Osteoblast (primary cell): ENCODE results near the gene NGB. TPM values are rescaled to one million over a fixed set of nuclear protein-coding genes. Genes with fewer than 3 reads are reported as not detected.
A peak's percentile ranks its signal among the peaks of the same experiment; 100 is the strongest.

ENCODE experiments used
- DNase-seq: peaks from one replicate; pipeline ENCODE4 v3.0.0; 2011; ENCODE audit warnings: low spot score, mixed read lengths; ENCODE audit not compliant: insufficient read length; ENCODE audit errors: missing footprints
- H2AFZ ChIP-seq: 2 replicates; pipeline ENCODE4 v1.6.0; 2011; ENCODE audit warnings: mild to moderate bottlenecking, low read length
- H3K27ac ChIP-seq: 2 replicates; pipeline ENCODE4 v1.5.1; 2011; ENCODE audit warnings: mild to moderate bottlenecking, low read depth, low read length, moderate library complexity
- H3K27me3 ChIP-seq: 2 replicates; pipeline ENCODE4 v1.6.0; 2012; ENCODE audit warnings: mild to moderate bottlenecking, control low read depth, inconsistent platforms, low read length, moderate library complexity; ENCODE audit not compliant: insufficient read depth
- H3K36me3 ChIP-seq: 2 replicates; pipeline ENCODE4 v1.5.1; 2011; ENCODE audit warnings: mild to moderate bottlenecking, low read length, control low read depth, moderate library complexity; ENCODE audit not compliant: insufficient read depth
- H3K4me1 ChIP-seq: 2 replicates; pipeline ENCODE4 v1.5.1; 2011; ENCODE audit warnings: mild to moderate bottlenecking, low read length, control low read depth, moderate library complexity; ENCODE audit not compliant: insufficient read depth
- H3K4me2 ChIP-seq: 2 replicates; pipeline ENCODE4 v1.6.0; 2011; ENCODE audit warnings: mild to moderate bottlenecking, low read length; ENCODE audit not compliant: insufficient read depth
- H3K4me3 ChIP-seq: fragments of 200-600 bp; sonication (generic); 3 replicates; pipeline ENCODE4 v1.5.1; 2012; ENCODE audit warnings: mild to moderate bottlenecking, low read length, inconsistent platforms; ENCODE audit not compliant: insufficient read depth
- H3K79me2 ChIP-seq: 2 replicates; pipeline ENCODE4 v1.6.0; 2012; ENCODE audit warnings: mild to moderate bottlenecking, low read length, control low read depth, inconsistent platforms; ENCODE audit not compliant: insufficient read depth
- H3K9me3 ChIP-seq: 2 replicates; pipeline ENCODE4 v1.5.1; 2011; ENCODE audit warnings: low read depth, low read length, control low read depth
- H4K20me1 ChIP-seq: 2 replicates; pipeline ENCODE4 v1.6.0; 2012; ENCODE audit warnings: mild to moderate bottlenecking, low read length, control low read depth; ENCODE audit not compliant: insufficient read depth
- total RNA-seq: library from RNA; depleted of rRNA; stranded (reverse); fragments of >200 nt; gene quantifications from 2 replicates; pipeline ENCODE4 v1.2.3, GENCODE V29; 2012
- TF ChIP-seq, protein P1 (sequence below): IDR thresholded peaks from 2 replicates; pipeline ENCODE4 v1.5.1; 2011; ENCODE audit warnings: mild to moderate bottlenecking, low read depth, low read length, moderate library complexity; ENCODE audit errors: extremely low read depth

Gene NGB
- total RNA-seq, 1 donor: not detected

DNA sequence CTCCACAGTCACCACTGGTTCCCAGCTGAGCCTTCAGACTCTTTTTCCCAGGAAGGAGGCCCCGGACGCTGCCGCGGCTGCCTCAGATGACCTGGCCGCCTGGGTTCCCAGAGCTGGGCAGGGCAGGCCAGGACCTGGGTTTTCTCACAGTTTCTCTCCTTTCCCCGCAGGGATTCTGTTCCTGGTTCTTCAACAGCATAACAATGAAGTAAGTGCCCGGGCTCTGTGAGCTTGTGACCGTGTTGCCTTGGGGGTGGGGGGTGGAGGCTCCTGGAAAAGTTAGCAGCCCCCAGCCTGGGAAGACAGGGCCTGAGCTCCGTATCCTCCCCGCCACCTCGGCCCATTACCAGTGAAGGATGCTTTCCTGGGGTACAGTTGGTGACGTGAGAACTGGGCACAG, 45.8 kb downstream of the NGB start:
- H3K9me3 ChIP-seq: no peaks in the 10 kb centered on the region
- H3K79me2 ChIP-seq: no peaks in the 10 kb centered on the region
- no peak overlapping the region for H3K4me3 ChIP-seq
- H3K4me1 ChIP-seq: no peaks in the 10 kb centered on the region
- no peaks in the 10 kb centered on the region for H4K20me1 ChIP-seq
- no peak overlapping the region for H2AFZ ChIP-seq
- no peak overlapping the region for H3K27ac ChIP-seq
- TF ChIP-seq, protein P1, sequence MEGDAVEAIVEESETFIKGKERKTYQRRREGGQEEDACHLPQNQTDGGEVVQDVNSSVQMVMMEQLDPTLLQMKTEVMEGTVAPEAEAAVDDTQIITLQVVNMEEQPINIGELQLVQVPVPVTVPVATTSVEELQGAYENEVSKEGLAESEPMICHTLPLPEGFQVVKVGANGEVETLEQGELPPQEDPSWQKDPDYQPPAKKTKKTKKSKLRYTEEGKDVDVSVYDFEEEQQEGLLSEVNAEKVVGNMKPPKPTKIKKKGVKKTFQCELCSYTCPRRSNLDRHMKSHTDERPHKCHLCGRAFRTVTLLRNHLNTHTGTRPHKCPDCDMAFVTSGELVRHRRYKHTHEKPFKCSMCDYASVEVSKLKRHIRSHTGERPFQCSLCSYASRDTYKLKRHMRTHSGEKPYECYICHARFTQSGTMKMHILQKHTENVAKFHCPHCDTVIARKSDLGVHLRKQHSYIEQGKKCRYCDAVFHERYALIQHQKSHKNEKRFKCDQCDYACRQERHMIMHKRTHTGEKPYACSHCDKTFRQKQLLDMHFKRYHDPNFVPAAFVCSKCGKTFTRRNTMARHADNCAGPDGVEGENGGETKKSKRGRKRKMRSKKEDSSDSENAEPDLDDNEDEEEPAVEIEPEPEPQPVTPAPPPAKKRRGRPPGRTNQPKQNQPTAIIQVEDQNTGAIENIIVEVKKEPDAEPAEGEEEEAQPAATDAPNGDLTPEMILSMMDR: no peak
- no peaks in the 10 kb centered on the region for H3K27me3 ChIP-seq
- no peak for DNase-seq
- no peaks in the 10 kb centered on the region for H3K36me3 ChIP-seq
- H3K4me2 ChIP-seq: no peak overlapping the region

DNA sequence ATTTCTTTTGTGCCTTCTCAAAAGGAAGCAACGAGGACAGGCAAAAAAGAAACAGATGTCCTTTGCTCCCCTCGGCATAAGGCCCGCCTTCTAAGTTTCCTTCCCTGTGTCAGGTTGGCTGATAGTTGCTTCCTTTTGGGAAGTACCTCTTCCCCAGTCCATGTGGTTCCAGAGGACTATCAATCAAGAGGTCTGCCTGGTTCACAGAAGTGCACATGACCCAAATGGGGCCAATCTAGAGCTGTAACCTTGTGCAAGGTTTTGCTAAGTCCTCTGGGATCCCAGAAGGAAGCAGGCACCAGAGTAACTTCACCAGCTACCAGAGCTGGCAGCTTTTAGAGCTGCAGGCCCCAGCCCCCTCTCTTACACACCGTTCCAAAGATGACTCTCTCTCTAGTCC, 46.8 kb downstream of the NGB start:
- H3K4me3 ChIP-seq: no peak overlapping the region
- no peak overlapping the region for H3K27ac ChIP-seq
- peak; percentile 35 for DNase-seq
- no peaks in the 10 kb centered on the region for H3K27me3 ChIP-seq
- H3K9me3 ChIP-seq: no peaks in the 10 kb centered on the region
- H3K79me2 ChIP-seq: no peaks in the 10 kb centered on the region
- no peak overlapping the region for H2AFZ ChIP-seq
- H3K36me3 ChIP-seq: no peaks in the 10 kb centered on the region
- no peak overlapping the region for H3K4me2 ChIP-seq
- TF ChIP-seq, protein P1: no peak
- no peaks in the 10 kb centered on the region for H3K4me1 ChIP-seq
- no peaks in the 10 kb centered on the region for H4K20me1 ChIP-seq

DNA sequence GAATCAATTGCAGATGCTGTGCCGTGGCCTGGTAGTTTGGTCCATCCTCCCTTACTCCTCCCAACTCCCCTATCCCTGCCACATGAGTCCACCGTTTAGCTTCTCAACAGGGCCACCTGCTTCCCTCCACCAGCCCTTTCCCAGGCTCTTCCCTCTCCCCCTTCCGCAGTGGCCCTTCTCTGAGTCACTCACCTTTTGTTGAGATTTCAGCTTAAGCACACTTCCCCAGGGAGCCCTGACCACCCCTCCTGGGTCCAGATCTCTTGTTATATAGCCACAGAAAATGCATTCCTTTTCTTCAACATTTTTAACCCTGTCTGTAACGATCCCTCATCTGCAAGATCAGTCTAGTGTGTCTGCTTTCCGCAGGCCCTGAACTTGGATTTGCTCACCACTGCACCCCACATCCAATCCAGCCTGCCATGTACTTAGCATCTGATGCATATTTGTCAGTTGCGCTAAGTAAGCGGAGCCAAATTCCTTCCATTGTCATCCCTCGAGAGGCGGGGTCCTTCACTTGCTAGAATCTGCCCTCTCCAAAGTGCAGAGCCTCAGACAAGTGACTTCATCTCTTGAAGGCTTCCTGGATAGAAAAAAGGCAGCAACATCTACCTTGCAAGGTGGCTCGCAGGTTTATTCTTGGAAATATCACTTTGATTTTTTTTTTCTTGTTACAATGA, 48.3 kb downstream of the NGB start:
- Histone ChIP-seq H3K4me1 (no peaks in the 10 kb centered on the region), H4K20me1 (no peaks in the 10 kb centered on the region), H2AFZ (no peak overlapping the region), H3K4me3 (no peak overlapping the region), H3K79me2 (no peaks in the 10 kb centered on the region), H3K27me3 (no peaks in the 10 kb centered on the region), H3K4me2 (no peak overlapping the region), H3K36me3 (no peaks in the 10 kb centered on the region), H3K9me3 (no peaks in the 10 kb centered on the region), H3K27ac (no peak overlapping the region)
- peak; percentile 47 for DNase-seq
- TF ChIP-seq, protein P1: no peak

DNA sequence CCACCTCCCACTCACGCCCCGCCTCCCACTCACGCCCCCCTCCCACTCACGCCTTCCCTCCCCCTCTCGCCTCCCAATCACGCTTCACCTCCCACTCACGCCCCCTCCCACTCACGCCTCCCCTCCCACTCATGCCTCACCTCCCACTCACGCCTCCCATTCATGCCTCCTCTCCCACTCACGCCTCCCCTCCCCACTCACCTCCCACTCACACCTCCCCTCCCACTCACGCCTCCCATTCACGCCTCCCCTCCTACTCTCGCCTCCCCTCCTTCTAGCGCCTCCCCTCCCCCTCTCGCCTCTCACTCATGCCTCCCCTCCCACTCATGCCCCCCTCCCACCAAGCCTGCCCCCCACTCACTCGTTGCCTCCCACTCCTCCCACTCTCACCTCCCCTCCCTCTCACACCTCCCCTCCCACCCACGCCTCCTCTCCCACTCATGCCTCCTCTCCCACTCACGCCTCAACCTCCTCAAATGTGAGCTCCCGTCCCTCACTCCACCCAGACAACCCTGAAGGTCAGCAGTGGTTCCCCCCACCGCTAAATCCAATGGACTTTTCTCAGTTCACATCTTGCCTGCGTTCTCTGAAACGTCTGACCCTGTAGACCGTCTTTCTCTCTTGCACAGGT, 49.6 kb downstream of the NGB start:
- TF ChIP-seq, protein P1: no peak
- Histone ChIP-seq H3K4me3 (no peak overlapping the region), H3K9me3 (no peaks in the 10 kb centered on the region), H3K36me3 (no peaks in the 10 kb centered on the region), H3K4me2 (no peak overlapping the region), H3K27ac (no peak overlapping the region), H4K20me1 (no peaks in the 10 kb centered on the region), H3K27me3 (peaks cover 2% of the 10 kb centered on the region), H2AFZ (no peak overlapping the region), H3K79me2 (no peaks in the 10 kb centered on the region), H3K4me1 (no peaks in the 10 kb centered on the region)
- DNase-seq: peak; percentile 34
